ENCODE data around the gene MTA1. TPM values are rescaled to one million over a fixed set of nuclear protein-coding genes. Genes with fewer than 3 reads are reported as not detected.

The MTA1 gene
- total RNA-seq, 1 experiment from 2014 or later: 166 TPM

GRCh38 chr14:105492971-105493871 lies 73.6 kb downstream of the MTA1 start:
- Mint-ChIP-seq H3K4me3 (ENCODE audit: unreplicated experiment) (no peak overlapping the region), H3K4me1 (ENCODE audit: insufficient read depth, unreplicated experiment) (peaks cover 5% of the 10 kb centered on the region), H3K27ac (ENCODE audit: low read depth, unreplicated experiment) (no peak overlapping the region), H3K9me3 (ENCODE audit: unreplicated experiment) (no peaks in the 10 kb centered on the region), H3K36me3 (ENCODE audit: insufficient read depth, unreplicated experiment) (peaks cover 14% of the 10 kb centered on the region), H3K27me3 (ENCODE audit: insufficient read depth, unreplicated experiment) (no peaks in the 10 kb centered on the region)
- ChIA-PET CTCF (interaction anchor here (0.5 kb wide), 1 partner anchor 126 kb away, joined by 4 read pairs; no protein-coding TSS in a partner anchor), POLR2A (no interaction called here)
- no peak for TF ChIP-seq CTCF (IDR thresholded peaks at IDR 0.05; ENCODE audit: unreplicated experiment)
- no peak for DNase-seq (ENCODE audit: unreplicated experiment)
- BruUV-seq (replicated peaks): no TSS peak
- intact Hi-C loops (cut with micrococcal nuclease): no loop called here

- Mint-ChIP-seq H3K9me3 (ENCODE audit: unreplicated experiment) (no peaks in the 10 kb centered on the region), H3K4me1 (ENCODE audit: insufficient read depth, unreplicated experiment) (peaks cover 5% of the 10 kb centered on the region), H3K27ac (ENCODE audit: low read depth, unreplicated experiment) (no peak overlapping the region), H3K36me3 (ENCODE audit: insufficient read depth, unreplicated experiment) (peaks cover 14% of the 10 kb centered on the region), H3K27me3 (ENCODE audit: insufficient read depth, unreplicated experiment) (no peaks in the 10 kb centered on the region), H3K4me3 (ENCODE audit: unreplicated experiment) (no peak overlapping the region)
- ChIA-PET POLR2A (no interaction called here), CTCF (interaction anchor here (0.8 to 1.2 kb wide), 2 partner anchors 12 to 36 kb away, joined by 3 to 4 read pairs; no protein-coding TSS in a partner anchor)
- intact Hi-C loops (cut with micrococcal nuclease): no loop called here
- TF ChIP-seq CTCF (IDR thresholded peaks at IDR 0.05; ENCODE audit: unreplicated experiment): no peak
- DNase-seq (ENCODE audit: unreplicated experiment): no peak
- no TSS peak for BruUV-seq (replicated peaks)
Measured at GRCh38 chr14:105493921-105494605, 74.4 kb downstream of the MTA1 start.

- intact Hi-C loops (cut with micrococcal nuclease): no loop called here
- BruUV-seq (replicated peaks): no TSS peak
- CTCF ChIA-PET: interaction anchor here (0.8 to 1.2 kb wide), 2 partner anchors 13 to 35 kb away, joined by 3 to 4 read pairs; no protein-coding TSS in a partner anchor
- peaks cover 5% of the 10 kb centered on the region for H3K4me1 Mint-ChIP-seq (ENCODE audit: insufficient read depth, unreplicated experiment)
- no peaks in the 10 kb centered on the region for H3K27me3 Mint-ChIP-seq (ENCODE audit: insufficient read depth, unreplicated experiment)
- DNase-seq (ENCODE audit: unreplicated experiment): no peak
- no peak overlapping the region for H3K27ac Mint-ChIP-seq (ENCODE audit: low read depth, unreplicated experiment)
- POLR2A ChIA-PET: no interaction called here
- peaks cover 14% of the 10 kb centered on the region for H3K36me3 Mint-ChIP-seq (ENCODE audit: insufficient read depth, unreplicated experiment)
- TF ChIP-seq CTCF (IDR thresholded peaks at IDR 0.05; ENCODE audit: unreplicated experiment): no peak
- H3K9me3 Mint-ChIP-seq (ENCODE audit: unreplicated experiment): no peaks in the 10 kb centered on the region
- H3K4me3 Mint-ChIP-seq (ENCODE audit: unreplicated experiment): no peak overlapping the region
Measured at GRCh38 chr14:105494606-105494929, 74.9 kb downstream of the MTA1 start.

Measured in MCF 10A (cell line).